GM12874 (cell line): Measurements from ENCODE around the gene ECM1.

Source experiments
- TF ChIP-seq, protein P1 (sequence below): IDR thresholded peaks from 2 replicates; pipeline ENCODE4 v1.5.1; 2011; ENCODE audit warnings: low read depth, mild to moderate bottlenecking, control low read depth, low read length, moderate library complexity; ENCODE audit not compliant: insufficient read depth

ECM1 gene

GRCh38 chr1:150535511-150536287 lies 27.8 kb downstream of the ECM1 start:
- TF ChIP-seq, protein P1, sequence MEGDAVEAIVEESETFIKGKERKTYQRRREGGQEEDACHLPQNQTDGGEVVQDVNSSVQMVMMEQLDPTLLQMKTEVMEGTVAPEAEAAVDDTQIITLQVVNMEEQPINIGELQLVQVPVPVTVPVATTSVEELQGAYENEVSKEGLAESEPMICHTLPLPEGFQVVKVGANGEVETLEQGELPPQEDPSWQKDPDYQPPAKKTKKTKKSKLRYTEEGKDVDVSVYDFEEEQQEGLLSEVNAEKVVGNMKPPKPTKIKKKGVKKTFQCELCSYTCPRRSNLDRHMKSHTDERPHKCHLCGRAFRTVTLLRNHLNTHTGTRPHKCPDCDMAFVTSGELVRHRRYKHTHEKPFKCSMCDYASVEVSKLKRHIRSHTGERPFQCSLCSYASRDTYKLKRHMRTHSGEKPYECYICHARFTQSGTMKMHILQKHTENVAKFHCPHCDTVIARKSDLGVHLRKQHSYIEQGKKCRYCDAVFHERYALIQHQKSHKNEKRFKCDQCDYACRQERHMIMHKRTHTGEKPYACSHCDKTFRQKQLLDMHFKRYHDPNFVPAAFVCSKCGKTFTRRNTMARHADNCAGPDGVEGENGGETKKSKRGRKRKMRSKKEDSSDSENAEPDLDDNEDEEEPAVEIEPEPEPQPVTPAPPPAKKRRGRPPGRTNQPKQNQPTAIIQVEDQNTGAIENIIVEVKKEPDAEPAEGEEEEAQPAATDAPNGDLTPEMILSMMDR = no peak

DNA sequence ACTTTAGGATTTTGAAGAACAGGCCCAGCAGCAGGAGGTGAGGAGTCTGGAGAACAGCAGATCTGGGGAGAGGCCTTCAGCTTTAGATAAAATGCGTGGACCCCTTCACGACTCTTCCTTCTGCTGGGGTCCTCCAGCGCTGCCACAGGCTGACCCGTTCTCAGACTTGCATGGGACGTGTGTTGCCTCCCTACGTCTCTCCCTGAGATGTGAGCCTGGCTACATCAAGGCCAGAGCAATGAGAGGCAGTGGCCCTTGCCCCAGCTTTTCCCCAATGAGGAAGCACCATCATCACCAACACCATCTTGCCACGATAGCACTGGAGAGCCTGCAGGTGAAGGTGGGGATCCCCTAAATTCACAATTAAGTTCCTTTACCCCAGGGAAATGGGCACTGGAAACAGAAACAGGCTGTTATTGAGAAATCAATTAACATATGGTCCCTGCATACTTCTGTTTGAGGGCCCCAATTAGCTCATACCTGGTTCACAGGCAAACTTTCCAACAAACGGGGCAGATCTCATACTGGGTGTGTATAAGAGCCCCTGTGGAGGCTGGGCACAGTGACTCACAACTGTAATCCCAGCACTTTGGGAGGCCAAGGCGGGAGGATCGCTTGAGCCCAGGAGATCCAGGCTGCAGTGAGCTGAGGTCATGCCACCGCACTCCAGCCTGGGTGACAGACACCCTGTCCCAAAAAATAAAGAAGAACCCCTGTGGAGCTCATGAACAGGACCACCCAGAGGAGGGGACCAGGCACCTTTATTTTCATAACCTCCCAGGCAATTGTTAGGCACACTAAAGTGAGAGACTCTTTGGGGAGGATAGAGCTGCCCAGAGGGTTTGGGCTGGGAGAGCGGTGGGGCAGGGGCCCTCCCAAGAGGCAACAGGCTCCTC lies 29.2 kb downstream of the ECM1 start:
- TF ChIP-seq, protein P1 = no peak

DNA sequence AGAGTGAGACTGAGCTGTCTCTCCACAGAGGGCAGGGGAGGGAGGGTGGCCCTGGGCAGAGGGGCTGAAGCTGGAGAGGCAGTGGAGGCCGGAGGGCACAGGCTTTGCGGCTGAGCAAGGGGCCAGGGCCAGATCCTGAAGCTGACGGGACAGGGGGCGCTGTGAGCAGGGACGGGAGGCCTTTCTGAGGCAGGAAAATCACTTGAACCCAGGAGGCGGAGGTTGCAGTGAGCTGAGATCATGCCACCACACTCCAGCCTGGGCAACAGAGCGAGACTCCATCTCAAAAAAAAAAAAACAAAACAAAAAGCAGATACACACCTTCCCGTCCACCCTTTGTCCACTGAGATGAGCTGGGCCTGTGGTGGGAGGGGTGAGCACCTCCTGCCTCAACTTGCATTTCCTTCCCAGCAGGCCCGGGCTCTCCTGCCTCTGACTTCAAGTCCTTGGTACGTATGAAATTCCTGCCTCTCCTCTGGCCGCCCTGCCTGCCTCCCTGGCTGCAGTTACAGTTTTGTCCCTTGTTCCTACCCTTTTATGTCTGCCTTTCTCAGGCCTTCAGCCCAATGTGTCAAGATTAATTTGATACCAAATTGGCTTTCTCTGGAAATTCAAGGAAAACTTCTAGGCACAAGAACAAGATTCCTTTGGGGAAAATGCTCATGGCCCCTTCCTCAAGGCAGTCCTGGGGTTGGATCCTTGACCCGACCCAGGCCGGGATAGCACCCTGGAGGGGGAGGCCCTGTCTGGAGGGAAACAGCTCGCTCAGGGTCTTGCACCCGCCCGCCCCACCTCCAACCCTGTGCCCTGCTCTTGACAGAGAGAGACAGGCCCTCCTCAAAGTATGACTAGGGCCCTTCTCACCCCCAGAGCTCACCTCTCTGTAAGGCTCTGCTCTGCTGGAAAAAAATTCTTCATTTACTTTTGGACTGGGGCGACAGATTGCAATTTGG lies 30.1 kb downstream of the ECM1 start:
- TF ChIP-seq, protein P1 = no peak

GRCh38 chr1:150543500-150544143 lies 35.7 kb downstream of the ECM1 start:
- TF ChIP-seq, protein P1 = no peak

DNA sequence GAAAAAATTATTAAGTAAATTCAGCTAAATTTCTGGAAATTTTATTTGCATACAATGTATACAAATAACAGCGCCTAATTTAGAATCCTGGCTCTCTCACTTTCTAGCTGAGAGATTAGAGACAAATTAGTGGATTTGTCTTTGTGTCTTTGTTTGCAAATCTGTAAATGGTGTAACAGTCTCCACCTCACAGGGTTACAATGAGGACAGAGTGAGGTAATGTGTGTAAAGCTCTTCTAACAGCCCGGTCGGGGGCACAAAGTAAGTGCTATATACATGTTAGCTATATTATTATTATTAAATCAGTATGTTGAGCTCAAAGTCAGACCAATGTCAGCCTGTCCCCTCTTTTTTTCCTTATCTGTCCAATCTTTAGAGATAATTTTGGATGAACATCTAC lies 36.3 kb downstream of the ECM1 start:
- TF ChIP-seq, protein P1 = no peak

- TF ChIP-seq, protein P1 = no peak
These were observed 37.6 kb downstream of the ECM1 start for GRCh38 chr1:150545486-150546032.
